Measurements from ENCODE around the gene LETM1.

Gene LETM1

DNA sequence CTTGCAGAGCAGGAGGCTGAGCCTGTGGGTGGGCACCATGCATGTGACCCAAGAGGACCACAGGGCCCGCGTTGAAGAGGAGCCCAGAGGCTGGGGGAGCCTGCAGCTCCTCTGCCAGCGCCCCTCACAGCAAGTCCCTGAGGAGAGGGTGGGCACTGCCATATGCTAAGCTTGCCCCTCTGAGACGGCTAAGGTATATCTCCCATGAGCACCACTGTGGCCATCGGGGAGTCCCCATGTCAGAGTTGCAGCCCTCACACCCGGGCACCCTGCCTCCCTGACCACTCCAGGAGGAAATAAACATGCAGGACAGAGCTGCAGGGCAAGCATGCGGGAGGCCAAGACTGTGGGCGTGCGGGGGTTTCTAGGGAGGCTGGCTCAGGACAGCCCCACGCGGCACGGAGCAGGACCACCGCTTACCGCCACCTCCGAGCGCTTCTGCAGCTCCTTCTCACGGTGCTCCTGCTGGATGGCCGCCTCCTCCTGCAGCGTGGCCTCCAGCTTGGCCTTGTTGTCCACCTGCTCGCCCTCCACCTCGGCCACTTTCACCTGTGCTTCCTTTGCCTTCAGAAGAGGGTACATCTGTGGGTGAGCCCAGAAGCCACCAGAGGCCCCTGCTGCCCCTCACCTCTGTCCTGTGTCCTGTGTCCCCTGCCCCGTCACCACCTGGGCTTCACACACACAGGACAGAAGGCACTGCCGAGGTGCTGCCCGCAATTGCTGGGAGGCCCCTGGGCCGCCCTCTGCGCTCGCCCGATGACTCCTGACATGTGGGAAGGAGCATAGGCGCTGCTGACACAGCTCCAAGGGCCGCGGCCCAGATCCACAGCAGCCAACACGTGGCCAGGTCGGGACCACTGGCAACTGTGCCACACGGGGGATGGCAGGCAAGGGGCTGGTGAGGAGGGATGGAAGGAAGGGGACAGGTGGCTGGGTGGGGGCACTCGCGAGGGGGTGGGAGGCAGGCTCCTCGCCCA lies 33.1 kb downstream of the LETM1 start:
- DNase-seq = no peak

DNA sequence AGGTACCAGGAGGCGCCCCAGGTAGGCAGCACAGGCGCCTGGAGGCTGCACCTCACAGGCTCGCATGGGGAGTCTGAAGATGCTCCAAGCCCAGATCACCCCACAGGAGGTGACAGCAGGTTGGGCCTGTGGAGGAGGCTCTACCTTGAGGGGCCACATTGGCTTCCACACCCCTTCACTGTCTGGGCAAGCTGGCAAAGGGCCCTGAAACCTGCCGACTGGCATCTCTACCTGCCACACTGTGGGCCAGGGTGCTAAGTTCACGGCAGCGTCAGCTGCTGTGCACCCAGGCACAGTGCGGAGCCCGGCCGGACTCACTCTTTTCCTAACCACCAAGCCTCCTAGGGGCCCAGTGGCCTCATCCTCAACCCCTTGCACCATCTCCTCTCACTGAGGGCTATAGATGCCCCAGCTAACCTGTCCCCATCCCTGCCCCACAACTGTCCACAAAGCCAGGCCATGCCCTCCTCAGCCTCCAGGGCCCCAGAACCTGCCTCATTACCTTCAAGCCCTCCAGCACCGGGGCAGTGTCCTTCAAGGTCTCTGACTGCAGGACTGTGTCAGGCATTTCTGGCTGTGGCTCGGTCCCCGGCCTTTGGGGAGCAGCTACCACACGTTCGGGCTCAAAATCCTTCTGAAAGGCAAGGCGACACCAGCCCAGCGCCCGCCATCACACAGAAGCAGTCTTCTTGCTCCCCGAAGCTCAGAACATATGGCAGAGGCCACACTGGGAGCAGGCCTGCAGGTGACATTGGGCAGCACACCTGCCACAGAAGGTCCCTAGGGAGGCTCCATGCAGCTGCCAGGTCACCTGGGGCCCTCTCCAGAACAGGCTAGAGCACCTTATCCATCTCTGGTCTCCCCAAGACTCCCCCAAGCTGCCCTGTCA lies 34.0 kb downstream of the LETM1 start:
- DNase-seq = no peak

DNA sequence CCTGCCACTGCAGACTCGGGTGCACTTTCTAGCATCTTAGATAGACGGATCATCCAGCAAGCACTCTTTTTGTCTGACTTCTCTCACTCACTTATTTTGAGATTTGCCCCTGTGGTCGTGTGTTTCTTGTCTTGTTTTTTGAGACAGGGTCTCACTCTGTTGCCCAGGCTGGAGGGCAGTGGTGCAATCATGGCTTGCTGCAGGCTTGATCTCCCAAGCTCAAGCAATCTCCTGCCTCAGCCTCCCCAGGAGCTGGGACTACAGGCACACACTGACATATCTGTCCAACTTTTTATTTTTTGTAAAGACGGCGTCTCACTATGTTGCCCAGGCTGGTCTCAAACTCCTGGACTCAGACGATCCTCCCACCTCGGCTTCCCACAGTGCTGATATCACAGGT lies 36.1 kb downstream of the LETM1 start:
- DNase-seq = no peak

DNA sequence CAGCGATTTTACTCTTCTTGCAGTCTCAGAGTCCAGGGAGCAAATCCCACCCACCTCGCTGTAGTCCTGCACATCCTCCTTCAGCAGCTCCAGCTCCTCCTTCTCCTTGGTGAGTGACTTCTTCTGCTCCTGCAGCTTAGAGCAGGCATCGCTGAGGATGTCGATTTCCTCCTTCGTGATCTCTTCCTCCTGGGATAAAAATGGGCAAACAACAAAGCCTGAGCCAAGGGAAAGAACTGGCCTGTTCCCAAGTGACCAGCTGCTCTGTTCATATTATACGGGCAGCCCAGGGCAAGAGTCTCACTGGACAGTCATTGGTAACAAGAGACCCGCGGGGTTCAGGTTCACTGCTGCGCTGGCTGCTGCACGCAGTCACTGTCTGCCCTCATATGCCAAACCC lies 36.7 kb downstream of the LETM1 start:
- no peak for DNase-seq

DNA sequence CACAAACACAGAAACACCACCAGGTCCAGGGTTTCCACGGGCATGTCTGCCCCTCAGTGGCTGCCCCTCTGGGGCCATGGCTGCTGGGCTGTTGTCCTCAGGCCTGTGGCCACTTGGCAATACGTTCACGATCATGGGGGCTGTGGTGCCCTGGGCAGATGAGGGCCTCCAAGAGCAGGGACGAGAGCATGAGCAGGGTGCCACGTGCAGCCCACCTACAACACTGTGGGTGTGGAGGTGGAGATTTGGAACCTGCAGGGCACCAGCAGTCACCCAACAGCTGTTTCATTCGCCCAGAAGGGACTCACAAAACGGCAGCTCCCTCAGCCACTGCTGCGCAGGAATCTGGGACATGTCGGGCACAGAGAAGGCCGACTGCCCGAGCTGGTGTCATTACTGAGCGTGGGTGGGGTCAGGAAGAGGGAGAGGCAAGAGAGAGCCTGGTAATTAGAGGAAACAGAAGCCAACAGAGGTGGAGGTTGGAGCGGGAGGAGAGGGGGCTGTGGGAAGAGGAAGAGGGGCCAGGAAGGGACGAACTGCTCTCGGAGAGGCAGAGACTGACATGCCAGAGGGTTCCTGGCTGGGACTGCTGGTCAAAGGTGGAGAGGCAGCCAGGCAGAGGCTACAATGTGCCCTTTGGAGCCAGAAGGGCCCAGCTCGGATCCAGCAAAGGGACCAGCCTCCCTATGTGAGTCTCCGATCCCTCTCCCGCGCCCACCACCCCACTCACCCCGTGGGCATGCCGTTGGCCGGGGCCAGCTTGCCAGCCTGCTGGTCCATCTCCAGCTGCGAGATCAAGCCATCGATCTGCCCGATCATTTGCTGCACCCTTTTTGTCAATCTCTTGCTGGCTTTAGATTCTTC lies 39.7 kb downstream of the LETM1 start:
- DNase-seq = no peak

DNA sequence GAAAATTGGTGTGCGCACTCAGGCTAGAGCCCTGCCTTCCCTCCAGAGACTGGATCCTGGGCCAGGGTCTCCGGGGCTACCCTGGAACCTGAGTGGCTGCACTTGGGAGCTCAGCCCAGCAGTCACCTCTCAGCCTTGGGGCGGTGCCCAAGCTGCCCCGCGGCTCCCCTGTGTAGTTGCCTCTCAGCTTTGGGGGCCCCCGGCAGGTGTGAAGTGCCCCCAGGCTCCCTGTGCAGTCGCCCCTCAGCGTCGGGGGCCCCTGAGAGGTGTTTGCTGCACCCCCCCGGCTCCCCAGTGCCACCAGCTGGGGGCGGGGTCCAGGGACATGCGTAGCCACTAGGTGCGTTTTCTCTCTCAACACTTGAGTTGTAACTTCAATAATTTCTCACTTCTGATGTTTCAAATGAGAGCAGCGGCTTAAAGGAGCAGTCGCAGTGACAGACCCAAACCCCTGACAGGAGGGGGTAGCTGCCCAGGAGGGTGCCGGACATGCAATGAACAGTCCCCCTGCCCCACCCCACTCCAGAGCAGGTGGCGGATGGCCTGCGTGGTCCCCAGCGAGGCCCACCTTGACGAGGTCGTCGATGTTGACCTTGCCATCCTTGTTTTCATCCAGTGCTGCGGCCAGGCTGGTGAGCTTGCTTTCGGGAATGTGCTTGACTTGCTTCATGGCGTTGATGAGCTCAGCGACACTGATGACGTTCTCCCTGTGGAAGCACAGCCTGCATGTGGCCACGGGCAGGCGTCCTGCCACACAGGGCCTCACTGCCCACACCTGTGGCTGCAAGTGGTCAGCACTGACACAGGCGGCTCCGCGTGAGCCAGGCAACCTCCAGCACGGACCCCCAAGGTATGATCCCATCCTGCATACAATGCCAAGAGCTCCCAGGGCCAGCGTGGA lies 40.6 kb downstream of the LETM1 start:
- DNase-seq = no peak

DNA sequence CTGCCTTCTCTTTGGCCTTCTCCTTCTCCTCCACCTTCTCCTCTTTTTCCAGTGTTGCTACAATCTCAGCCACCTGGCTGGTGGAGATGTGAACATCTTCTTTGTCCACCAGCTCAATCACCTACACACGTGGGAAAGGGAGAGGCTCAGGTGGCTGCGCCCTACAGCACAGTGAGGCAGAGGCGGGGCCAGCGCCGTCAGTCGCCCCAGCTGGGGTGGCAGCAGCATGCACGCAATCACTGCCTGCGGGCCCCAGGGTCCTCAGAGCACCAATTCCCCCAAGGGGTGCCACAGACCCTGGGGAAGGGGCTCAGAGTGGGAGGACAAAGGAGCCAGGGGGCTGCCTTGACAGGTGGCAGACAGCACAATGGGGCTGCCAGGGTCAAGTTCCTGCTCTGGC lies 41.5 kb downstream of the LETM1 start:
- DNase-seq = no peak

DNA sequence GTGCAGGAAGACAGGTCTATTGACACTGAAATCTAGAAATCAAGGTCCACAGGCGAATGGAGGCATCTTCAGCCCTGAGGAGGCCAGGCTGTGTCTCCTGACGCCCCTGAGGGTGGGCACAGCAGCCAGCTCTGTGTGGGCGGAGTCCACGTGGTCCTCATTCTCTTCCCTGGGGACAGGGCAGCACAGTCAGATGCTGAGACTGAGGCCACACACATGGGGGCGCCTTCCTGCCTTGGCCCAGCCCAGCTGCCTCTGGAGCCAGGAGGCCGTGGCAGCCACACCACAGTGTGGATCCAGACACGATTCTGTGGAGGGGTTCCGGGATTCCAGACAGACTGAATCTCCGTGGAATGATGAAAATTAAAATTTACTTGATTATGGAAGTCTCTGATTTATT lies 42.0 kb downstream of the LETM1 start:
- DNase-seq = no peak

DNA sequence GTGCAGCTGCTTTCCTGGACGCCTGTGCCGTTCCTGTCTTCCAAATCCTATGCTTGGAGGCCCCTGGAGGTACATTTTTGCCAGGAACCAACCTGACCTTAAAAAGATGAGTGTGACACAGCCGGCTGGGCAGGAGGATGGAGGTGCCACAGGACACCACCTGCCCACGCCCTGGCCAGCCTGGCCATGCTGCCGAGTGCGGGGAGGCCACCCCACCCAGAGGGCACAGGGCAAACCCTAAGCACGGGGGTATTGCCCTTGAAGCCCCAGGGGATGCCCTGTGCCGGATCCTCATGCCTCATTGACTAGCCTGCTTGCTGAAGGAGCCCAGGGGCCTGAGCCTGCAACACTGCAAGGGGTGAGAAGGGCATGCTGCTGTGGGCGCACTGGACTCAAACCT lies 42.7 kb downstream of the LETM1 start:
- no peak for DNase-seq

DNA sequence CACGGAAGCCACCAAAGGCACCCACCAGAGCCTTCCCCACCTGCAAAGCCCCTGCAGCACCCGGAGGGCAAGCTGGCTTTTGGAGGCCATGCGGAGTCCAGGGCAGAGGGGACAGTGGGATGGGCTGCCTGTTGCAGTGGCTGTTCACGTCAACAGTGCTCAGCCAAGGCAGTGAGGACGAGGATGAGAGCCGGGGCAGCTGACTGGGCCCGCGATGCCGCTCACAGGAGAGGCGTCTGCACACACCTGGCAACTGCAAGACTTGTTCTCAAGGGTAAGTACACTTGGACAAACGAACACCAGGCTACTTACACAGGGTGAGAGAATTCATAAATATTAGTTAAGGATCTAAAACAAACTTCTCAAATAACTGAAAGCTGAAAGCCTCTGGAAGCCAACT lies 43.2 kb downstream of the LETM1 start:
- DNase-seq = no peak

DNA sequence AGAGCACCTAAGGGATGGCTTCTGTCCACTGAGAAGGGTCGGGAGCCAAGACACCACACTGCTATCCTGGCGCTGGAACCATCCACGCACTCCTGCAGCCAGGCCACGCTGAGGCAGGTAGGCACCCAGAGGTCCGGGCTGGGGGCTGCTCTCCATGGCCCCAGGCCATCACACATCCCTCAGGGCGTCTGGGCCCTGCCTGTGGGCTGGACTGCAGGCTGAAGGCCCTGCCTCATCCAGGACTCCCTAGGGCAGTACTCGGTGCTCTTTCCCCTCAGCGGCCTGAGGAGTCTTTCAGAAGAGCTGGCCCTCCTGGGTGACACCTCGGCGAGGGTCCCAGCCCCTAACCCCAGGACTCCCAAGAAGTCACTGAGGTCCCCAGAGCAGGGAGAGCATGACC lies 45.2 kb downstream of the LETM1 start:
- no peak for DNase-seq

DNA sequence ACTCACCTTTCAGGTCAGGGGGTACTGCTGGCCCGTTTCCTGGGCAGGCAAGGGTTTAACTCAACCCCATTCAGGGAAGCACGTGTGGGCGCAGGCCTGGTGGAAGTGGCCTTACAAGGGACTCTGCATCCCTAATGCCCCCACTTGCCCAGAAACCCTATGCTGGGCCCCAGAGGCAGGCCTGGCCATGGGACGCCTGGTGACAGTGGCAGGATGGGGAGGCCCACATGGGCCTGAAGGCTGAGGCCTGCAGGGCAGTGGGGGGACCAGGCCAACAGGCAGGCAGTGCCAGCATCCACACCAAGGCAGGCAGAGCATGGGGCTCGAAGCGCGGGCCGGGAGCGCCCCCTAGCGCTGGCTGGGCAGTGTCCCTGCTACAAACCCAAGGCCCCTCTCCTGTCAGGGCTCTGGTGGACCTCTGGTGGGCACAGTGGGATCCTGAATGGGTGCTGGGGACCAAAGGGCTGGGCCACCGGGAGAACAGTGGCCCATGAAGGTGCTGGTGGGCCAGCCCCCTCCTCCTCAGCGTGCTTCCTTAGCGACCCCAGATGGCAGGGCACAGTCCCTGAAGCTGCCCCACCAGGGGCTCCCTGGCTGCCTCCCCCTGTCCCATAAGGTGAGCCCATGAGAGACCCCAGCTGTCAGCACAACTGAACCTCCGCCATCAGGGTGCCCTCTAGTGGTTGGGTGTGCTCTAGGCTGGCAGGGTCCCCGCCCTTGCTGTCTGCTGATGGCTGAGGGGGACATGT lies 46.0 kb downstream of the LETM1 start:
- peak; percentile 29 for DNase-seq

DNA sequence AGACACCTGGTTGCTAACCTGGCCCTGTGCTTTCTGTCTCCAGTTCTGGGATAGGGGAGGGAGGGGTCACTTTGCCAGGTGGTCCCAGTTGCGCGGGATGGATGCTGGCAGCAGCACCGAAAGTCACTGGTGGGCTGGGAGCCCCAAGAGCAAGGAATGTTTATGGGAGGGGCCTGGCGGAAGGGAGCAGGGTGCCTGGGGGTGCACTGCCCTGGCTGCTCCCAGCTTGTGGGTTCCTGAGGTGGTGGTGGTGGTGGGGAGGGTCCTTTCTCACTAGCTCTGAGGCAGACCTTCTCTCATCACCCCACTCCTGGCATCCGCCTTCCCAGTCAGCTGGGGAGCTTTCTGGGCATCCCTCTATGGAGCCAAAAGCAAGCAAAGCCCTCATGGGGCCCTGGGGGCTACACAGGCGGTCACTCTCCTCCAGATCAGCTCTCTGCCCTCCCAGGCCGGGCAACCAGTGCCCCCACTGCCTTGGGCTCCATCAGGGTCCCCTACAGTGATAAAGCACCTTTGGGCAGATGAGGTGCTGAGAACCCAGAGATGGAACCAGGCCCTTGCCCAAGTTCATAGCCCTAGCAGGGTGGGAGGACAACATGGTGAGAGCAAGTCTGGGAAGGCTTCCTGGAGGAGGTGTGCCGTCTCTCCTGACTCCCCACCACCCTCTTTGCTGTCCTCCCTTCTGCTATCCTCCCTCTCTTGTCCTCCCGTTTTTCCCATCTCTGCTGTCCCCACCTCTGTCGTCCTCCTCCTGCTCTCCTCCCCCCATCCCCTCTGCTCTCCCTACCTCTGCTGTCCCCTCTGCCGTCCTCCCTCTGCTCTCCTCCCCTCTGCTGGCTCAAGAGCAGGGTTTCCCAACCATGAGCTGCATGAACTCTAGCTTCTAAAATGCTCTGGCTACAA lies 46.9 kb downstream of the LETM1 start:
- no peak for DNase-seq

DNA sequence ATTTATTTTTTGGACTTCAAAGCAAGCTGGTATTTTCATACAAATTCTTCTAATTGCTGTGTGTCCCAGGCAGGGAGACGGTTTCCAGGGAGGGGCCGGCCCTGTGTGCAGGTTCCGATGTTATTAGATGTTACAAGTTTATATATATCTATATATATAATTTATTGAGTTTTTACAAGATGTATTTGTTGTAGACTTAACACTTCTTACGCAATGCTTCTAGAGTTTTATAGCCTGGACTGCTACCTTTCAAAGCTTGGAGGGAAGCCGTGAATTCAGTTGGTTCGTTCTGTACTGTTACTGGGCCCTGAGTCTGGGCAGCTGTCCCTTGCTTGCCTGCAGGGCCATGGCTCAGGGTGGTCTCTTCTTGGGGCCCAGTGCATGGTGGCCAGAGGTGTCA lies 47.6 kb downstream of the LETM1 start:
- no peak for DNase-seq

DNA sequence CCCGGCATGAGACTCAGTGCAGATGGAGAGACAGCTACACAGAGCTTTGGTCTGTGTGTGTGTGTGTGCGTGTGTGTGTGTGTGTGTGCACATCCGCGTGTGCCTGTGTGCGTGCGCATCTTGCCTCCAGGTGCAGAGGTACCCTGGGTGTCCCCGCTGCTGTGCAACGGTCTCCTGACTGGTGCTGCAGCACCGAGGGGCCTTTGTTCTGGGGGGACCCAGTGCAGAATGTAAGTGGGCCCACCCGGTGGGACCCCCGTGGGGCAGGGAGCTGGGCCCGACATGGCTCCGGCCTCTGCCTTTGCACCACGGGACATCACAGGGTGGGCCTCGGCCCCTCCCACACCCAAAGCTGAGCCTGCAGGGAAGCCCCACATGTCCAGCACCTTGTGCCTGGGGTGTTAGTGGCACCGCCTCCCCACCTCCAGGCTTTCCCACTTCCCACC lies 48.6 kb downstream of the LETM1 start:
- no peak for DNase-seq

DNA sequence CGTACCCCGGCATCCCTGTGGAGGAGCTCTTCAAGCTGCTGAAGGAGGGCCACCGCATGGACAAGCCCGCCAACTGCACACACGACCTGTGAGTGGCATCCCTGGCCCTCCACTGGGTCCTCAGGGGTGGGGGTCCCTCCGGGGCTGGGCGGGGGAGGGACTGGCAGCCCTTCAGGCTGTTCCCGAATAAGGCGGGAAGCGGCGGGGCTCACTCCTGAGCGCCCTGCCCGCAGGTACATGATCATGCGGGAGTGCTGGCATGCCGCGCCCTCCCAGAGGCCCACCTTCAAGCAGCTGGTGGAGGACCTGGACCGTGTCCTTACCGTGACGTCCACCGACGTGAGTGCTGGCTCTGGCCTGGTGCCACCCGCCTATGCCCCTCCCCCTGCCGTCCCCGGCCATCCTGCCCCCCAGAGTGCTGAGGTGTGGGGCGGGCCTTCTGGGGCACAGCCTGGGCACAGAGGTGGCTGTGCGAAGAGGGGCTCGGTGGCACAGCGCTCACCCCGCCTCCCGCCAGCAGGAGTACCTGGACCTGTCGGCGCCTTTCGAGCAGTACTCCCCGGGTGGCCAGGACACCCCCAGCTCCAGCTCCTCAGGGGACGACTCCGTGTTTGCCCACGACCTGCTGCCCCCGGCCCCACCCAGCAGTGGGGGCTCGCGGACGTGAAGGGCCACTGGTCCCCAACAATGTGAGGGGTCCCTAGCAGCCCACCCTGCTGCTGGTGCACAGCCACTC lies 49.2 kb downstream of the LETM1 start:
- no peak for DNase-seq

DNA sequence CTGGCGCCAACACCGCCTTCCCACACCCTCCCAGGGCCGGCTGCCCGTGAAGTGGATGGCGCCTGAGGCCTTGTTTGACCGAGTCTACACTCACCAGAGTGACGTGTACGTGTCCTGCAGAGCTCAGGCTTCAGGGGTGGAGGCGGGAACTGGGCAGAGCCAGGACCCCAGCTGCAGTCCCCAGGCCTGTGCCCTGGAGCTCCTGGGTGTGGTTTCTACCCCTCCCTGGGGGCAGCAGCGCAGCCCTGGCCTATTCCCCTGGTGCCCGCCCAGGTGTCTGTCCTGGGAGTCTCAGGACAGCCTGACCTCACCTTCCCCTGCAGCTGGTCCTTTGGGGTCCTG lies 49.8 kb downstream of the LETM1 start:
- DNase-seq = no peak

DNA sequence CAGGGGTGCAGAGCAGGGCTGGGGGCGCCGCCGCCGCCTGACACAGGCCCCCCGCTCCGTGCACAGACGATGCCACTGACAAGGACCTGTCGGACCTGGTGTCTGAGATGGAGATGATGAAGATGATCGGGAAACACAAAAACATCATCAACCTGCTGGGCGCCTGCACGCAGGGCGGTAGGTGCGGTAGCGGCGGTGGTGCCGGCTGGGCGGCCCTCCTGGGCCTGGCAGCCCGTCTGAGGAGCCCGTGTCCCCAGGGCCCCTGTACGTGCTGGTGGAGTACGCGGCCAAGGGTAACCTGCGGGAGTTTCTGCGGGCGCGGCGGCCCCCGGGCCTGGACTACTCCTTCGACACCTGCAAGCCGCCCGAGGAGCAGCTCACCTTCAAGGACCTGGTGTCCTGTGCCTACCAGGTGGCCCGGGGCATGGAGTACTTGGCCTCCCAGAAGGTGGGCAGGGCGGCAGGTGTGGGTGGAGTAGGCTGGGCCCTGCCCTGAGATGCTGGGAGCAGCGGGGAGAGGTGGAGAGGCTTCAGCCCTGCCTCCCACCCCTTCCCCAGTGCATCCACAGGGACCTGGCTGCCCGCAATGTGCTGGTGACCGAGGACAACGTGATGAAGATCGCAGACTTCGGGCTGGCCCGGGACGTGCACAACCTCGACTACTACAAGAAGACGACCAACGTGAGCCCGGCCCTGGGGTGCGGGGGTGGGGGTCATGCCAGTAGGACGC lies 50.3 kb downstream of the LETM1 start:
- DNase-seq = no peak
